Cardiac muscle cell (in vitro differentiated cells and primary cell): ENCODE measurements around the gene ZNF329. TPM values are rescaled to one million over a fixed set of nuclear protein-coding genes. Genes with fewer than 3 reads are reported as not detected.
A peak's percentile ranks its signal among the peaks of the same experiment; 100 is the strongest.

Experiments
- DNase-seq, 2 donors: peaks; one replicate each; pipeline versions ENCODE4 v3.0.0 to v3.0.0-alpha.2; 2010 to 2017; ENCODE audit warnings: low read depth in 1 of 2, low spot score in 1 of 2
- H3K27ac ChIP-seq: fragments of 200-600 bp; sonication (generic); 2 replicates; pipeline ENCODE4 v1.5.1; 2016
- H3K27me3 ChIP-seq: fragments of 200-600 bp; sonication (generic); 2 replicates; pipeline ENCODE4 v1.6.0; 2016; ENCODE audit warnings: control low read depth
- H3K36me3 ChIP-seq: fragments of 200-600 bp; sonication (generic); 2 replicates; pipeline ENCODE4 v1.5.1; 2016; ENCODE audit warnings: control low read depth
- H3K4me1 ChIP-seq: fragments of 200-600 bp; sonication (generic); 2 replicates; pipeline ENCODE4 v1.8.1; 2017; ENCODE audit warnings: low read depth, mild to moderate bottlenecking, mixed run types
- H3K4me3 ChIP-seq: fragments of 200-600 bp; sonication (generic); 2 replicates; pipeline ENCODE4 v1.5.1; 2016; ENCODE audit warnings: mild to moderate bottlenecking
- H3K9me3 ChIP-seq: fragments of 200-600 bp; sonication (generic); 2 replicates; pipeline ENCODE4 v1.5.1; 2017; ENCODE audit warnings: low read depth, mild to moderate bottlenecking, control low read depth
- CTCF ChIP-seq: IDR thresholded peaks from 2 replicates; pipeline ENCODE4 v1.5.1; 2012; ENCODE audit warnings: low read depth, mild to moderate bottlenecking, low read length
- polyA plus RNA-seq: library from polyadenylated mRNA; unstranded; fragments of >200 nt; fragmentation: Nextera tagmentation; extraction: Ambion mirVana; gene quantifications from 2 replicates; pipeline ENCODE4 v1.2.1, GENCODE V29; 2016
- total RNA-seq: library from RNA; depleted of rRNA; stranded (reverse); fragments of >200 nt; gene quantifications from 2 replicates; pipeline ENCODE4 v1.2.3, GENCODE V29; 2016

ZNF329 gene
- total and polyA plus RNA-seq, 2 experiments from 2014 or later = 5.2 to 29.6 TPM

- no peak for DNase-seq
- no peaks in the 10 kb centered on the region for H3K36me3 ChIP-seq
- H3K27me3 ChIP-seq = no peaks in the 10 kb centered on the region
- H3K9me3 ChIP-seq = no peaks in the 10 kb centered on the region
- no peak for TF ChIP-seq CTCF
- H3K4me1 ChIP-seq = no peaks in the 10 kb centered on the region
- H3K4me3 ChIP-seq = peak overlapping the region; percentile 69
- no peak overlapping the region for H3K27ac ChIP-seq
These were observed 53.7 kb downstream of the ZNF329 start for GRCh38 chr19:58096884-58097283.

GRCh38 chr19:58095328-58095727 is 55.3 kb downstream of the ZNF329 start:
- no peaks in the 10 kb centered on the region for H3K27me3 ChIP-seq
- H3K27ac ChIP-seq = no peak overlapping the region
- H3K9me3 ChIP-seq = no peaks in the 10 kb centered on the region
- no peaks in the 10 kb centered on the region for H3K4me1 ChIP-seq
- no peak for DNase-seq
- no peaks in the 10 kb centered on the region for H3K36me3 ChIP-seq
- H3K4me3 ChIP-seq = no peak overlapping the region
- TF ChIP-seq CTCF = no peak

DNA sequence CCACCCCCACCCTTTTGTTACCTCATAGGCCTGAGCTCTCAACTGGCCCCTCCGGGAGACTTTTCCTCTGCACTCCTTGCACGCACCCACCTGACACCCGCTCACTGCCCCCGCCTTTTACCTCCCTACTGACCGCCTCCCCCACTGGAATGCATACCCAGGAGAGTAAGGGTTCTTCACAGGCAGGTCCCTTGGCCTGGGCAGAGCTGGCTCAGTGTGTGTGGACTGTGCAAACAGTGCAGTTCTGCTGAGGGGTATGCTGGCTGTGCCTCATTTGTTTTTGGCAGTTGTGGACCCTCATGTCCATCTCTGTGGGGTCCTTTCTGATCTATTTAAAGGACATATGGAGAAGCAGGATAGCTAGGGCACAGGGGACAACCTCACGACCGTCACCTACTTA is 57.5 kb downstream of the ZNF329 start:
- H3K27ac ChIP-seq = no peak overlapping the region
- H3K36me3 ChIP-seq = peaks cover 2% of the 10 kb centered on the region
- H3K4me1 ChIP-seq = no peaks in the 10 kb centered on the region
- no peaks in the 10 kb centered on the region for H3K9me3 ChIP-seq
- no peak for DNase-seq
- TF ChIP-seq CTCF = no peak
- no peaks in the 10 kb centered on the region for H3K27me3 ChIP-seq
- no peak overlapping the region for H3K4me3 ChIP-seq

- Histone ChIP-seq H3K27me3 (no peaks in the 10 kb centered on the region), H3K4me1 (no peaks in the 10 kb centered on the region), H3K4me3 (no peak overlapping the region), H3K36me3 (peaks cover 2% of the 10 kb centered on the region), H3K27ac (no peak overlapping the region), H3K9me3 (no peaks in the 10 kb centered on the region)
- DNase-seq = no peak
- TF ChIP-seq CTCF = no peak
These were observed 59.2 kb downstream of the ZNF329 start for GRCh38 chr19:58091251-58091995.

DNA sequence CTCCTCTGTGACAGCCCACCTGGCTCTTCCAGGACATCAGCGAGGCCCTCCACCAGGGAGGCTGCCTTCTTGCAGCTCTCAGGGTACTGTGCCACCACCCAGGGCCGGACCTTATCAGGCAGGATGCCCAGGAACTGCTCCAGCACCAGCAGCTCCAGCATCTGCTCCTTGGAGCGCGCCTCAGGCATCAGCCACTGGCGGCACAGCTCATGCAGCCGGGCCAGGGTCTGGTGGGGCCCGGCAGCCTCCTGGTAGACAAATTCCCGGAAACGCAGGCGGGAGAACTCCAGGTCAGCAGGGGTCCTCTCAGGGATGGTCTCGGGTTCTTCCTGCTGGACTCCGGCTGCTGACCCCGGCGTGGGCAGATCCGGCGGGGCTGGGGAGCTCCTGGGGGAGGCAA is 60.7 kb downstream of the ZNF329 start:
- Histone ChIP-seq H3K27me3 (no peaks in the 10 kb centered on the region), H3K36me3 (peaks cover 2% of the 10 kb centered on the region), H3K27ac (no peak overlapping the region), H3K4me1 (no peaks in the 10 kb centered on the region), H3K4me3 (no peak overlapping the region), H3K9me3 (no peaks in the 10 kb centered on the region)
- no peak for TF ChIP-seq CTCF
- no peak for DNase-seq
